Neural cell (in vitro differentiated cells): ENCODE measurements around the gene SLC18B1.

ENCODE experiments used
- CTCF ChIP-seq: fragments of 450-650 bp; IDR thresholded peaks from 2 replicates; pipeline ENCODE4 v1.5.1; 2014; ENCODE audit warnings: antibody characterized with exemption, mild to moderate bottlenecking, moderate library complexity; ENCODE audit not compliant: poor library complexity, severe bottlenecking
- MXI1 ChIP-seq: fragments of 450-650 bp; conservative IDR thresholded peaks from 2 replicates; pipeline ENCODE4 v1.6.1; 2014; ENCODE audit warnings: antibody characterized with exemption, mild to moderate bottlenecking; ENCODE audit not compliant: poor library complexity, severe bottlenecking

GRCh38 chr6:132819405-132820161 is 21.1 kb upstream of the SLC18B1 start:
- TF ChIP-seq MXI1: no peak
- no peak for TF ChIP-seq CTCF
